GM12878 (cell line): Measurements from ENCODE around the gene GPR176. TPM values are rescaled to one million over a fixed set of nuclear protein-coding genes. Genes with fewer than 3 reads are reported as not detected.

Experiments used
- ATAC-seq: fragments of 200-7000 bp; cut with Tn5 transposase; 3 replicates; pipeline ENCODE4 v1.9.1; 2020; ENCODE audit warnings: mild to moderate bottlenecking, moderate library complexity
- BruUV-seq: library from RNA; stranded (reverse); fragments of 400-500 nt; replicated peaks from 2 replicates; lab custom pipeline; 2021; lab: Mats Ljungman, UMichigan
- CTCF ChIA-PET: fragments of 300-600 bp; sonication (Branson Sonifier 250); formaldehyde crosslinking; extraction: SDS; loops from one replicate; lab custom pipeline; 2021; ENCODE audit warnings: inconsistent platforms; lab: Yijun Ruan, JAX
- POLR2A ChIA-PET: fragments of 350-600 bp; formaldehyde crosslinking; extraction: SDS; loops from one replicate; lab custom pipeline; 2021; ENCODE audit warnings: inconsistent platforms; lab: Charles Lee
- RAD21 ChIA-PET: fragments of 300-600 bp; sonication (Branson Sonifier 250); formaldehyde crosslinking; loops from one replicate; lab custom pipeline; 2023; ENCODE audit warnings: antibody characterized with exemption; ENCODE audit not compliant: unreplicated experiment; lab: Charles Lee
- SMC1A ChIA-PET: fragments of 300-600 bp; sonication (Branson Sonifier 250); formaldehyde crosslinking; loops from one replicate; lab custom pipeline; 2023; ENCODE audit not compliant: unreplicated experiment, uncharacterized antibody; lab: Charles Lee
- DNase-seq: peaks from one replicate; pipeline ENCODE4 v3.0.0-alpha.2; 2011; ENCODE audit warnings: low read depth, low spot score
- FAIRE-seq: peaks from 3 replicates; lab custom pipeline; 2011; peaks lifted over from hg19 to GRCh38; lab: Jason Lieb, UNC
- H2AFZ ChIP-seq: 2 replicates; pipeline ENCODE4 v1.6.0; 2011; ENCODE audit warnings: low read depth, low read length, control low read depth; ENCODE audit not compliant: control insufficient read depth
- H3K27ac ChIP-seq: 2 replicates; pipeline ENCODE4 v1.5.1; 2011; ENCODE audit warnings: control low read depth; ENCODE audit not compliant: control insufficient read depth, insufficient read depth
- H3K27me3 ChIP-seq, 2 experiments: replicated peaks in 1 of 2; 2 replicates each; pipeline versions ENCODE4 v1.6.0 to v1.6.1; 2011; ENCODE audit warnings: low read length in 1 of 2; ENCODE audit not compliant: control insufficient read depth in 2 of 2, insufficient read depth in 2 of 2
- H3K36me3 ChIP-seq, 2 experiments: 2 replicates each; pipeline ENCODE4 v1.5.1; 2011; ENCODE audit warnings: low read length in 1 of 2; ENCODE audit not compliant: control insufficient read depth in 2 of 2, insufficient read depth in 2 of 2
- H3K4me1 ChIP-seq: 2 replicates; pipeline ENCODE4 v1.6.1; 2011; ENCODE audit warnings: mild to moderate bottlenecking, low read length, moderate library complexity, mixed read lengths; ENCODE audit not compliant: control insufficient read depth, insufficient read depth
- H3K4me2 ChIP-seq: 2 replicates; pipeline ENCODE4 v1.6.0; 2011; ENCODE audit warnings: control low read depth; ENCODE audit not compliant: control insufficient read depth, insufficient read depth
- H3K4me3 ChIP-seq: fragments of 200-600 bp; sonication (generic); 2 replicates; pipeline ENCODE4 v1.5.1; 2016
- H3K79me2 ChIP-seq: 2 replicates; pipeline ENCODE4 v1.6.0; 2011; ENCODE audit warnings: low read length; ENCODE audit not compliant: control insufficient read depth, insufficient read depth
- H3K9ac ChIP-seq: 2 replicates; pipeline ENCODE4 v1.8.0; 2011; ENCODE audit warnings: low read length, control low read depth, mixed read lengths; ENCODE audit not compliant: control insufficient read depth, insufficient read depth
- H3K9me3 ChIP-seq: replicated peaks from 3 replicates; pipeline ENCODE4 v1.5.1; 2011; ENCODE audit warnings: mild to moderate bottlenecking, low read length; ENCODE audit not compliant: control insufficient read depth, insufficient read depth
- H4K20me1 ChIP-seq: 2 replicates; pipeline ENCODE4 v1.6.0; 2011; ENCODE audit not compliant: control insufficient read depth, insufficient read depth
- ATF2 ChIP-seq: IDR thresholded peaks from 2 replicates; pipeline ENCODE4 v1.6.1; 2012; ENCODE audit warnings: low read length, inconsistent platforms
- BCL11A ChIP-seq: IDR thresholded peaks from 2 replicates; pipeline ENCODE4 v1.6.1; 2011; ENCODE audit warnings: low read depth, low read length
- CHD1 ChIP-seq: IDR thresholded peaks from 2 replicates; pipeline ENCODE4 v1.6.1; 2012; ENCODE audit warnings: low read depth, low read length, improper control_type of control experiment
- EED ChIP-seq: sonication (generic); IDR thresholded peaks from 2 replicates; pipeline ENCODE4 v1.6.1; 2016; ENCODE audit warnings: antibody characterized with exemption, low read depth
- ESRRA ChIP-seq: IDR thresholded peaks from 2 replicates; pipeline ENCODE4 v1.6.1; 2012; ENCODE audit warnings: mild to moderate bottlenecking, low read length, improper control_type of control experiment
- HCFC1 ChIP-seq: fragments of 150-350 bp; IDR thresholded peaks from 2 replicates; pipeline ENCODE4 v1.6.1; 2014; ENCODE audit warnings: low read length
- KAT2A ChIP-seq: conservative IDR thresholded peaks from 2 replicates; pipeline ENCODE4 v1.6.1; 2011; ENCODE audit warnings: low read depth, low read length; ENCODE audit not compliant: control insufficient read depth
- MLLT1 ChIP-seq: fragments of 450-650 bp; IDR thresholded peaks from 2 replicates; pipeline ENCODE4 v1.6.1; 2016; ENCODE audit warnings: mild to moderate bottlenecking
- NFYB ChIP-seq: IDR thresholded peaks from 2 replicates; pipeline ENCODE4 v1.6.1; 2011; ENCODE audit warnings: low read depth, mild to moderate bottlenecking, low read length, improper control_type of control experiment, moderate library complexity; ENCODE audit not compliant: insufficient read depth
- NR2C1 ChIP-seq: fragments of 450-650 bp; IDR thresholded peaks from 2 replicates; pipeline ENCODE4 v1.6.1; 2017; ENCODE audit warnings: antibody characterized with exemption, mild to moderate bottlenecking, moderate library complexity
- POLR2AphosphoS5 ChIP-seq: IDR thresholded peaks from 2 replicates; pipeline ENCODE4 v1.6.1; 2011; ENCODE audit warnings: mild to moderate bottlenecking, low read length, inconsistent platforms
- ZNF217 ChIP-seq: fragments of 450-650 bp; IDR thresholded peaks from 2 replicates; pipeline ENCODE4 v1.6.1; 2017; ENCODE audit warnings: antibody characterized with exemption, mild to moderate bottlenecking
- ZNF384 ChIP-seq: IDR thresholded peaks from 2 replicates; pipeline ENCODE4 v1.6.1; 2012; ENCODE audit warnings: low read depth, mild to moderate bottlenecking, low read length, improper control_type of control experiment, borderline replicate concordance
- ZSCAN29 ChIP-seq: fragments of 450-650 bp; IDR thresholded peaks from 2 replicates; pipeline ENCODE4 v1.6.1; 2017; ENCODE audit warnings: mild to moderate bottlenecking, moderate library complexity
- in situ Hi-C: fragments of 300-500 bp; cut with MboI; formaldehyde crosslinking; loops from 9 replicates; pipeline ENCODE4 v1.14.3; 2018; ENCODE audit warnings: mixed read lengths
- intact Hi-C: fragments of 100-400 bp; cut with micrococcal nuclease; formaldehyde crosslinking; loops from one replicate; pipeline ENCODE4 v1.14.2; 2022; ENCODE audit not compliant: unreplicated experiment
- polyA plus RNA-seq, 11 experiments: library from polyadenylated mRNA; depleted of rRNA in 4 of 11; unstranded in 6 of 11; stranded (reverse) in 5 of 11; fragments of >200 nt; fragmentation: Nextera tagmentation in 4 of 11; fragmentation: Illumina TruSeq in 1 of 11; extraction: Ambion mirVana in 4 of 11; extraction: Trizol in 1 of 11; gene quantifications; 1 replicate in 1 of 11; 2 replicates in 10 of 11; pipeline versions ENCODE4 v1.2.1 to v1.2.3, GENCODE V29; 2011 to 2016; ENCODE audit warnings: inconsistent platforms in 2 of 11, missing spikeins in 2 of 11, low read depth in 1 of 11
- total RNA-seq, 4 experiments: library from RNA; depleted of rRNA in 3 of 4; stranded (reverse); fragments of >200 nt in 3 of 4; fragmentation: Illumina TruSeq in 1 of 4; extraction: Trizol in 1 of 4; gene quantifications; 2 replicates each; pipeline versions ENCODE4 v1.2.1 to v1.2.3, GENCODE V29; 2013 to 2021

GPR176 gene
- total and polyA plus RNA-seq, 10 of the 15 experiments (the other 5 are each of a cell fraction or from before 2014, with no cell fraction given) = 0.02 to 0.33 (median 0.16) TPM; not detected in 4

- TF ChIP-seq NFYB (no peak), HCFC1 (no peak), KAT2A (no peak), ESRRA (no peak), ZNF217 (no peak)
Observed at GRCh38 chr15:39855400-39855799, 64.7 kb downstream of the GPR176 start (continued).

GRCh38 chr15:39854161-39854560 is 65.9 kb downstream of the GPR176 start:
- Histone ChIP-seq H2AFZ (no peak overlapping the region), H3K9ac (no peak overlapping the region), H3K4me2 (no peak overlapping the region), H3K4me1 (no peaks in the 10 kb centered on the region), H3K9me3 (no peaks in the 10 kb centered on the region), H3K79me2 (no peaks in the 10 kb centered on the region), H3K36me3 (no peaks in the 10 kb centered on the region), H3K27me3 (peaks cover 0 to 5% of the 10 kb centered on the region in 2 experiments; a peak in 2 of 4 replicates), H4K20me1 (no peaks in the 10 kb centered on the region), H3K27ac (no peak overlapping the region), H3K4me3 (no peak overlapping the region)
- TF ChIP-seq MLLT1 (no peak), EED (no peak), ZSCAN29 (no peak), BCL11A (no peak), ZNF384 (no peak), NR2C1 (no peak), CHD1 (no peak), POLR2AphosphoS5 (no peak), ATF2 (no peak)
- RAD21 ChIA-PET = no interaction called here
- CTCF ChIA-PET = interaction anchor here (3.7 kb wide), 1 partner anchor 20 kb away, joined by 24 read pairs; no protein-coding TSS in a partner anchor
- SMC1A ChIA-PET = interaction anchor here (0.7 kb wide), 1 partner anchor 9 kb away, joined by 3 read pairs; no protein-coding TSS in a partner anchor
- no TSS peak for BruUV-seq
- DNase-seq (no peak), ATAC-seq (no peak), FAIRE-seq (no peak)
- in situ Hi-C loops = no loop called here
- intact Hi-C loops = no loop called here
- POLR2A ChIA-PET = interaction anchor here (0.6 to 0.7 kb wide), 2 partner anchors 15 to 33 kb away, joined by 3 read pairs; no protein-coding TSS in a partner anchor
